Measurements from ENCODE around the gene CFAP299. TPM values are rescaled to one million over a fixed set of nuclear protein-coding genes. Genes with fewer than 3 reads are reported as not detected.

Gene CFAP299
- total RNA-seq, 4 donors from 2014 or later = 0.84 to 2.5 (median 2.2) TPM; not detected in 1

DNA sequence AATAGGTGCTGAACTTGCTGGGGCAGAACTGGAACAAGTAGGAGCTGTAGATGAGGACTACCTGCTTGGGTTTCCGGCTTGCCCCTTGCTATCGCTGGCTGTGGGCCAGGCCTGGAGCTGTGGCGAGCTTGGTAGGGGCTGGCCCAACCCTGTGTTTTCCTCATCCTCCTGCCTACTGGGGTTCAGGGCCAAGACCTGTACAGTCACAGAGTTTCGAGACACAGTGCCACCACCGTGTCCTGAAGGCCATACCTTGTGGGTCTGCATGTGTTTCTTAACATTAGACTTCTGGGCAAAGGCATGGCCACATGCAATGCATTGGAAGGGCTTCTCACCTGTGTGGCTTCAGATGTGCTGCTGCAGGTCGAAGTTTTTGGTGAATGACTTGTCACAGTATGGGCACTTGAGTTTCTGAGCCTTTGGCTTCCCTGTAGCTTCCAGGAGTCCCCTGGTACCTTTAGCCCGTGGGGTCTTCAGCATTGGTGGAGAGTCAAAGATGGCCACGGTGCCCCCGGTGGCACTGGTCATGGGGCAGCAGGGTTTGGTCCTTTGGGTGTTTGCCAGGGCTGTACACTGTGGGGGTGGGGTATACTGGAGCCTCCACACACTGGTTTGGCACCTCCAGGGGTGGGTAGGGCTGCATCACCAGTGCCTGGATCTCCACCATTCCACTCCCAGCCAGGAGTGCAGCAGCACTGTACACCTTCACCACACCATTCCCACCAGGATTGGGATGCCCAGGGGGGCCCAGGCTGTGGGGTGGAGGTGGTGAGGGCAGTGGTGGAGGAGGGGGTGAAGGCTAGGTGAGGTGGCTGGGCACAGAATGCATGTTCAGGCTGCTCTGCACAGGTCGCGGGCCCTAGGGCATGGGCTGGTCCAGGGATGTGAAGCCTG is 52.1 kb downstream of the CFAP299 start:
- TF ChIP-seq POLR2A (IDR thresholded peaks at IDR 0.05; ENCODE audit: low read depth) = no peak
- intact Hi-C loops (cut with DNase I) = no loop called here
- no peak overlapping the region for H3K4me3 ChIP-seq
- WGBS = 88% methylated on average over 6 of the region's 11 CpGs
- peak; percentile 87 for DNase-seq (ENCODE audit: extremely low spot score)
- H3K36me3 ChIP-seq = no peaks in the 10 kb centered on the region
- no peaks in the 10 kb centered on the region for H3K27me3 ChIP-seq
- H3K27ac ChIP-seq (replicated peaks in 1 of 4) = no peak overlapping the region
- H3K9me3 ChIP-seq = no peaks in the 10 kb centered on the region
- no peaks in the 10 kb centered on the region for H3K4me1 ChIP-seq

DNA sequence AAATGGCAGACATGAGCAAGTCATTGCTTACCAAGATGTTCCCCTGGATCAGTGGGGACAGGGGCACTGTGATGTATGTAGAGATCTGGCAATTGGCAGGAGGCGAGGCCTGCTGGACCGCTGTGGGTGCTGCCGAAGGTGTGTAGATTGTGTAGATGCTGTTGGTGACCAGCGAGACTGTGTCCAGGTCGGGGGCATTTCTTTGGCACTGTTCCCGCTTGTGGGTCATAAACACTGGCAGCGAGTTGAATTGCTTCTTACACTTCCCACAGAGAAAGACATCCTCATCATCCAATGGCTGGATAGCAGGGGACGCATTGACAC is 52.7 kb downstream of the CFAP299 start:
- no peak overlapping the region for H3K27ac ChIP-seq (replicated peaks in 1 of 4)
- no peaks in the 10 kb centered on the region for H3K27me3 ChIP-seq
- no peak overlapping the region for H3K4me3 ChIP-seq
- H3K36me3 ChIP-seq = no peaks in the 10 kb centered on the region
- TF ChIP-seq POLR2AphosphoS5 (IDR thresholded peaks at IDR 0.05) (no peak), POLR2A (IDR thresholded peaks at IDR 0.05; ENCODE audit: low read depth) (no peak), EP300 (IDR thresholded peaks at IDR 0.05) (no peak)
- TF ChIP-seq, protein P1, sequence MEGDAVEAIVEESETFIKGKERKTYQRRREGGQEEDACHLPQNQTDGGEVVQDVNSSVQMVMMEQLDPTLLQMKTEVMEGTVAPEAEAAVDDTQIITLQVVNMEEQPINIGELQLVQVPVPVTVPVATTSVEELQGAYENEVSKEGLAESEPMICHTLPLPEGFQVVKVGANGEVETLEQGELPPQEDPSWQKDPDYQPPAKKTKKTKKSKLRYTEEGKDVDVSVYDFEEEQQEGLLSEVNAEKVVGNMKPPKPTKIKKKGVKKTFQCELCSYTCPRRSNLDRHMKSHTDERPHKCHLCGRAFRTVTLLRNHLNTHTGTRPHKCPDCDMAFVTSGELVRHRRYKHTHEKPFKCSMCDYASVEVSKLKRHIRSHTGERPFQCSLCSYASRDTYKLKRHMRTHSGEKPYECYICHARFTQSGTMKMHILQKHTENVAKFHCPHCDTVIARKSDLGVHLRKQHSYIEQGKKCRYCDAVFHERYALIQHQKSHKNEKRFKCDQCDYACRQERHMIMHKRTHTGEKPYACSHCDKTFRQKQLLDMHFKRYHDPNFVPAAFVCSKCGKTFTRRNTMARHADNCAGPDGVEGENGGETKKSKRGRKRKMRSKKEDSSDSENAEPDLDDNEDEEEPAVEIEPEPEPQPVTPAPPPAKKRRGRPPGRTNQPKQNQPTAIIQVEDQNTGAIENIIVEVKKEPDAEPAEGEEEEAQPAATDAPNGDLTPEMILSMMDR (IDR thresholded peaks at IDR 0.05) = no peak
- no peaks in the 10 kb centered on the region for H3K4me1 ChIP-seq
- 95% methylated on average over 6 of the region's 8 CpGs for WGBS
- no peaks in the 10 kb centered on the region for H3K9me3 ChIP-seq
- intact Hi-C loops (cut with DNase I) = no loop called here
- DNase-seq (ENCODE audit: extremely low spot score) = peak; percentile 83

DNA sequence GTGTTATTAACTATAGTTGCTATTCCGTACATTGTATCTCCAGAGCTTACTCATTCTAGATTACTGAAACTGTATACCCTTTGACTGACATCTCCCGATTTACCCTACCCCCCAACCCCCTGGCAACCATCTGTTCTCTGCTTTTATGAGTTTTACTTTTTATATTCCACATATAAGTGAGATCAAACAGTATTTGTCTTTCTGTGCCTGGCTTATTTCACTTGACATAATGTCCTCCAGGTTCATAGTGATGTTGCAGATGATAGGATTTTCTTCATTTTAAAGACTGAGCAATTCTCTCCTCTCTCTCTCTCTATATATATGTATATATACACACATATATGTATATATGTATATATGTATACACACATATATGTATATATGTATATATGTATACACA is 54.6 kb downstream of the CFAP299 start:
- no peaks in the 10 kb centered on the region for H3K4me1 ChIP-seq
- no peak overlapping the region for H3K4me3 ChIP-seq
- no peak for TF ChIP-seq EP300 (IDR thresholded peaks at IDR 0.05)
- no peak for TF ChIP-seq POLR2AphosphoS5 (IDR thresholded peaks at IDR 0.05)
- no peak for TF ChIP-seq POLR2A (IDR thresholded peaks at IDR 0.05; ENCODE audit: low read depth)
- TF ChIP-seq, protein P1 (IDR thresholded peaks at IDR 0.05) = no peak
- no peak overlapping the region for H3K27ac ChIP-seq (replicated peaks in 1 of 4)
- no peaks in the 10 kb centered on the region for H3K27me3 ChIP-seq
- H3K36me3 ChIP-seq = no peaks in the 10 kb centered on the region
- no peaks in the 10 kb centered on the region for H3K9me3 ChIP-seq
- 79% methylated on average over 2 of the region's 2 CpGs for WGBS
- intact Hi-C loops (cut with DNase I) = no loop called here
- no peak for DNase-seq (ENCODE audit: extremely low spot score)

DNA sequence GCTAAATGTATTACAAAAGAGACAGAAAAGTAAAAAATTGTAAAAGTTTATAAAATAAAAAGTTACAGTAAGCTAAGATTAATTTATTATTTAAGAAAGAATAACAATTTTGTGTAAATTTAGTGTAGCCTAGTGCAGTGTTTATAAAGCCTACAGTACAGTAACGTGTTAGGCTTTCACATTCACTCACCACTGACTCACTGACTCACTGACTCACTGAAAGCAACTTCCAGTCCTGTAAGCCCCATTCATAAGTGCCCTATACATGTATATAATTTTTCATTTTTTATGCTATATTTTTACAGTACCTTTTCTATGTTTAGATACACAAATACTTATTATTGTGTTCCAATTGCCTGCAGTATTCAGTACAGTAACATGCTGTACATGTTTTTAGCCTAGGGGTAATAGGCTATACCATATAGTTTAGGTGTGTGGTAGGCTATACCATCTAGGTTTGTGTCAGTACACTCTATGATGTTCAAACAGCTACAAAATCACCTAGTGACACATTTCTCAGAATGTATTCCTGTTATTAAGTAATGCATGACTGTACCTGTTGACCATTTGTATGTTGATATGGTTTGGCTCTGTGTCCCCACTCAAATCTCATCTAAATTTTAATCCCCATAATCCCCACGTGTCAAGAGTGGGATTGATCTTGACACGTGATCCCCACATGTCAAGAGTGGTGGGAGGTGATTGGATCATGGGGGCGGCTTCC is 57.9 kb downstream of the CFAP299 start:
- no peak overlapping the region for H3K27ac ChIP-seq (replicated peaks in 1 of 4)
- H3K36me3 ChIP-seq = no peaks in the 10 kb centered on the region
- intact Hi-C loops (cut with DNase I) = no loop called here
- H3K4me1 ChIP-seq = no peaks in the 10 kb centered on the region
- H3K4me3 ChIP-seq = no peak overlapping the region
- no peaks in the 10 kb centered on the region for H3K9me3 ChIP-seq
- WGBS = 65% methylated on average over 3 of the region's 4 CpGs
- DNase-seq (ENCODE audit: extremely low spot score) = no peak
- H3K27me3 ChIP-seq = no peaks in the 10 kb centered on the region
- TF ChIP-seq POLR2A (IDR thresholded peaks at IDR 0.05; ENCODE audit: low read depth) (no peak), POLR2AphosphoS5 (IDR thresholded peaks at IDR 0.05) (no peak), EP300 (IDR thresholded peaks at IDR 0.05) (no peak)
- TF ChIP-seq, protein P1 (IDR thresholded peaks at IDR 0.05) = no peak

DNA sequence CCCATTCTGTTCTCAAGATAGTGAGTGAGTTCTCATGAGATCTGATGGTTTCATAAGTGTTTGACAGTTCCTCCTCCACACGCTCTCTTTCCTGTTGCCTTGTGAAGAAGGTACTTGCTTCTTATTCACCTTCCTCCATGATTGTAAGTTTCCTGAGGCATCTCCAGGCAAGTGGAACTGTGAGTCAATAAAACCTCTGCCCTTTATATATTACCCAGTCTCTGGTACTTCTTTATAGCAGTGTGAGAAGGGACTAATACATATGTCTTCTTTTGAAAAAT is 58.4 kb downstream of the CFAP299 start:
- H3K27ac ChIP-seq (replicated peaks in 1 of 4) = no peak overlapping the region
- WGBS = 83% methylated on average over 1 of the region's 1 CpG
- TF ChIP-seq, protein P1 (IDR thresholded peaks at IDR 0.05) = no peak
- no peak for TF ChIP-seq POLR2A (IDR thresholded peaks at IDR 0.05; ENCODE audit: low read depth)
- H3K4me1 ChIP-seq = no peaks in the 10 kb centered on the region
- H3K4me3 ChIP-seq = no peak overlapping the region
- H3K36me3 ChIP-seq = no peaks in the 10 kb centered on the region
- DNase-seq (ENCODE audit: extremely low spot score) = no peak
- intact Hi-C loops (cut with DNase I) = no loop called here
- H3K27me3 ChIP-seq = no peaks in the 10 kb centered on the region
- no peaks in the 10 kb centered on the region for H3K9me3 ChIP-seq

Measured in esophagus muscularis mucosa (tissue), 4 donors.